HEK293 (cell line): ENCODE data around the gene DVL1.
A peak's percentile ranks its signal among the peaks of the same experiment; 100 is the strongest.

Experiments used
- ATF2 ChIP-seq: fragments of 450-650 bp; formaldehyde crosslinking; IDR thresholded peaks from 2 replicates; pipeline ENCODE4 v1.5.1; 2016; ENCODE audit warnings: missing biosample characterization, missing genetic modification characterization, low read depth
- CTCF ChIP-seq: fragments of 450-650 bp; formaldehyde crosslinking; IDR thresholded peaks from 2 replicates; pipeline ENCODE4 v1.5.1; 2016; ENCODE audit warnings: missing biosample characterization, missing genetic modification characterization
- GLI4 ChIP-seq: fragments of 450-650 bp; formaldehyde crosslinking; IDR thresholded peaks from 2 replicates; pipeline ENCODE4 v1.5.1; 2016; ENCODE audit warnings: missing biosample characterization, missing genetic modification characterization
- KLF16 ChIP-seq: fragments of 450-650 bp; formaldehyde crosslinking; IDR thresholded peaks from 2 replicates; pipeline ENCODE4 v1.5.1; 2017; ENCODE audit warnings: missing biosample characterization, missing genetic modification characterization
- PATZ1 ChIP-seq: fragments of 450-650 bp; formaldehyde crosslinking; IDR thresholded peaks from 2 replicates; pipeline ENCODE4 v1.5.1; 2016; ENCODE audit warnings: missing biosample characterization, missing genetic modification characterization
- PBX3 ChIP-seq: sonication (generic); formaldehyde crosslinking; IDR thresholded peaks from 2 replicates; pipeline ENCODE4 v1.8.1; 2022; ENCODE audit warnings: mild to moderate bottlenecking, moderate library complexity, missing genetic modification reagents
- SCRT1 ChIP-seq: fragments of 450-650 bp; formaldehyde crosslinking; IDR thresholded peaks from 2 replicates; pipeline ENCODE4 v1.5.1; 2016; ENCODE audit warnings: missing biosample characterization, missing genetic modification characterization, borderline replicate concordance
- SCRT2 ChIP-seq: fragments of 450-650 bp; formaldehyde crosslinking; IDR thresholded peaks from 2 replicates; pipeline ENCODE4 v1.5.1; 2016; ENCODE audit warnings: missing biosample characterization, missing genetic modification characterization
- ZBTB21 ChIP-seq: fragments of 450-650 bp; formaldehyde crosslinking; IDR thresholded peaks from 2 replicates; pipeline ENCODE4 v1.5.1; 2017; ENCODE audit warnings: missing biosample characterization, missing genetic modification characterization
- ZFHX2 ChIP-seq: fragments of 450-650 bp; formaldehyde crosslinking; conservative IDR thresholded peaks from 2 replicates; pipeline ENCODE4 v1.5.1; 2016; ENCODE audit warnings: missing biosample characterization, missing genetic modification characterization
- ZNF169 ChIP-seq: fragments of 450-650 bp; formaldehyde crosslinking; IDR thresholded peaks from 2 replicates; pipeline ENCODE4 v1.5.1; 2016; ENCODE audit warnings: missing biosample characterization, missing genetic modification characterization
- ZNF18 ChIP-seq: fragments of 450-650 bp; formaldehyde crosslinking; IDR thresholded peaks from 2 replicates; pipeline ENCODE4 v1.5.1; 2016; ENCODE audit warnings: missing biosample characterization, missing genetic modification characterization
- ZNF184 ChIP-seq: fragments of 450-650 bp; IDR thresholded peaks from 2 replicates; pipeline ENCODE4 v1.5.1; 2018; ENCODE audit warnings: missing biosample characterization, mild to moderate bottlenecking, missing genetic modification characterization
- ZNF19 ChIP-seq: fragments of 450-650 bp; formaldehyde crosslinking; IDR thresholded peaks from 2 replicates; pipeline ENCODE4; 2016; ENCODE audit warnings: missing biosample characterization, missing genetic modification characterization, low read depth
- ZNF2 ChIP-seq: fragments of 450-650 bp; formaldehyde crosslinking; IDR thresholded peaks from 2 replicates; pipeline ENCODE4 v1.5.1; 2016; ENCODE audit warnings: missing biosample characterization, missing genetic modification characterization
- ZNF302 ChIP-seq: fragments of 450-650 bp; formaldehyde crosslinking; IDR thresholded peaks from 2 replicates; pipeline ENCODE4 v1.5.1; 2016; ENCODE audit warnings: missing biosample characterization, missing genetic modification characterization, low read depth
- ZNF449 ChIP-seq: fragments of 450-650 bp; formaldehyde crosslinking; IDR thresholded peaks from 2 replicates; pipeline ENCODE4 v1.5.1; 2017; ENCODE audit warnings: missing biosample characterization, mild to moderate bottlenecking, missing genetic modification characterization, moderate library complexity
- ZNF48 ChIP-seq: fragments of 450-650 bp; formaldehyde crosslinking; IDR thresholded peaks from 2 replicates; pipeline ENCODE4 v1.5.1; 2016; ENCODE audit warnings: missing biosample characterization, missing genetic modification characterization
- ZNF555 ChIP-seq: fragments of 450-650 bp; formaldehyde crosslinking; conservative IDR thresholded peaks from 2 replicates; pipeline ENCODE4 v1.5.1; 2017; ENCODE audit warnings: missing biosample characterization, mild to moderate bottlenecking, missing genetic modification characterization, inconsistent platforms
- ZNF585B ChIP-seq: fragments of 450-650 bp; formaldehyde crosslinking; IDR thresholded peaks from 2 replicates; pipeline ENCODE4 v1.5.1; 2016; ENCODE audit warnings: missing biosample characterization, missing genetic modification characterization
- ZNF645 ChIP-seq: fragments of 450-650 bp; formaldehyde crosslinking; IDR thresholded peaks from 2 replicates; pipeline ENCODE4; 2016; ENCODE audit warnings: missing biosample characterization, missing genetic modification characterization
- ZNF654 ChIP-seq: fragments of 450-650 bp; formaldehyde crosslinking; IDR thresholded peaks from 2 replicates; pipeline ENCODE4 v1.5.1; 2016; ENCODE audit warnings: low read depth, missing biosample characterization, missing genetic modification characterization
- ZNF704 ChIP-seq: fragments of 450-650 bp; formaldehyde crosslinking; IDR thresholded peaks from 2 replicates; pipeline ENCODE4 v1.5.1; 2016; ENCODE audit warnings: missing biosample characterization, missing genetic modification characterization
- ZNF792 ChIP-seq: fragments of 450-650 bp; formaldehyde crosslinking; IDR thresholded peaks from 2 replicates; pipeline ENCODE4 v1.5.1; 2016; ENCODE audit warnings: missing biosample characterization, missing genetic modification characterization
- ZSCAN16 ChIP-seq: fragments of 450-650 bp; formaldehyde crosslinking; IDR thresholded peaks from 2 replicates; pipeline ENCODE4 v1.5.1; 2016; ENCODE audit warnings: missing biosample characterization, missing genetic modification characterization
- ZSCAN18 ChIP-seq: fragments of 450-650 bp; formaldehyde crosslinking; IDR thresholded peaks from 2 replicates; pipeline ENCODE4 v1.5.1; 2016; ENCODE audit warnings: missing biosample characterization, missing genetic modification characterization
- ZXDB ChIP-seq: fragments of 450-650 bp; formaldehyde crosslinking; IDR thresholded peaks from 2 replicates; pipeline ENCODE4 v1.5.1; 2016; ENCODE audit warnings: missing biosample characterization, missing genetic modification characterization

Gene DVL1

GRCh38 chr1:1306661-1307260 lies 42.5 kb downstream of the DVL1 start (continued):
- TF ChIP-seq ATF2 (tag by site-specific recombination) (no peak), ZNF18 (tag by site-specific recombination) (peak; percentile 14; the same call in 1 of the 2 replicates), CTCF (tag by site-specific recombination) (no peak), SCRT2 (tag by site-specific recombination) (peak; percentile 49; the same call in 1 of the 2 replicates), ZNF645 (no peak), ZNF169 (tag by site-specific recombination) (no peak), ZSCAN18 (tag by site-specific recombination) (no peak), ZNF585B (no peak), ZNF704 (no peak), ZNF19 (tag by site-specific recombination) (no peak), KLF16 (tag by site-specific recombination) (no peak), ZFHX2 (no peak), ZNF449 (tag by site-specific recombination) (no peak), SCRT1 (no peak), ZBTB21 (no peak), PBX3 (CRISPR knock-in tag) (no peak), ZNF2 (tag by site-specific recombination) (0 out of 2 replicates have a peak, but pooled peaks have one; percentile 12), PATZ1 (no peak), ZNF48 (tag by site-specific recombination) (no peak), GLI4 (no peak; the same call in 1 of the 2 replicates), ZNF184 (tag by site-specific recombination) (no peak), ZNF792 (tag by site-specific recombination) (no peak), ZNF302 (tag by site-specific recombination) (no peak), ZSCAN16 (tag by site-specific recombination) (no peak), ZNF555 (tag by site-specific recombination) (no peak), ZXDB (tag by site-specific recombination) (0 out of 2 replicates have a peak, but pooled peaks have one; percentile 23), ZNF654 (tag by site-specific recombination) (no peak)
